HUDEP-2 (cell line): ENCODE results near the gene RCCD1.

Experiments
- DNase-seq, 76 experiments: peaks; one replicate each; lab custom pipeline; 2025; ENCODE audit not compliant: unreplicated experiment in 76 of 76; lab: John Stamatoyannopoulos, UW

The RCCD1 gene

GRCh38 chr15:90960298-90961091 is 5.8 kb downstream of the RCCD1 start:
- no peak for DNase-seq

GRCh38 chr15:90962021-90962420 is 7.3 kb downstream of the RCCD1 start:
- DNase-seq = no peak

GRCh38 chr15:90966262-90966661 is 11.6 kb downstream of the RCCD1 start:
- DNase-seq = no peak

- no peak for DNase-seq
These were observed 12.5 kb downstream of the RCCD1 start for GRCh38 chr15:90967206-90967605.

GRCh38 chr15:90968434-90968833 is 13.8 kb downstream of the RCCD1 start:
- no peak for DNase-seq

GRCh38 chr15:90970274-90970673 is 15.6 kb downstream of the RCCD1 start:
- DNase-seq = peak in 9 of 76 experiments; percentile 5 to 61 (median 19)

GRCh38 chr15:90972133-90972532 is 17.4 kb downstream of the RCCD1 start:
- no peak for DNase-seq

GRCh38 chr15:90974216-90974615 is 19.5 kb downstream of the RCCD1 start:
- no peak for DNase-seq

GRCh38 chr15:90979582-90979981 is 24.9 kb downstream of the RCCD1 start:
- no peak for DNase-seq

- no peak for DNase-seq
These were observed 27.0 kb downstream of the RCCD1 start for GRCh38 chr15:90981681-90982080.

- DNase-seq = no peak
These were observed 27.5 kb downstream of the RCCD1 start for GRCh38 chr15:90982135-90982534.

- no peak for DNase-seq
These were observed 32.3 kb downstream of the RCCD1 start for GRCh38 chr15:90986790-90987507.

GRCh38 chr15:90987561-90988141 is 33.0 kb downstream of the RCCD1 start:
- peak in 1 of 76 experiments; percentile 8 for DNase-seq

GRCh38 chr15:90988296-90988695 is 33.6 kb downstream of the RCCD1 start:
- DNase-seq = no peak

- no peak for DNase-seq
These were observed 34.5 kb downstream of the RCCD1 start for GRCh38 chr15:90989040-90989768.

- no peak for DNase-seq
These were observed 35.8 kb downstream of the RCCD1 start for GRCh38 chr15:90990446-90990845.

GRCh38 chr15:90991587-90992285 is 37.1 kb downstream of the RCCD1 start:
- DNase-seq = peak in 15 of 76 experiments; percentile 2 to 36 (median 12)

GRCh38 chr15:90994059-90994416 is 39.4 kb downstream of the RCCD1 start:
- no peak for DNase-seq

- peak; percentile 55 to 99 (median 96) for DNase-seq
These were observed 40.0 kb downstream of the RCCD1 start, which contains the start of gene PRC1 for GRCh38 chr15:90994417-90995311. TSS of gene PRC1 (minus strand) at chr15:90994535. CDS start at chr15:90994417, 118 bp downstream.
